A549 treated with CpdA at 1 μM for 4 hours (cell line): ENCODE data around the gene PBX1. TPM values are rescaled to one million over a fixed set of nuclear protein-coding genes. Genes with fewer than 3 reads are reported as not detected.

ENCODE experiments used
- total RNA-seq: library from RNA; stranded (reverse); fragments of 200-300 nt; extraction: Qiagen RNA extraction; gene quantifications from 5 replicates; pipeline ENCODE4 v1.2.3, GENCODE V29; 2022; ENCODE audit warnings: low read depth

PBX1 gene
- total RNA-seq, result 20.5 to 27.3 TPM (median 24.8 TPM) in 5 replicates

DNA sequence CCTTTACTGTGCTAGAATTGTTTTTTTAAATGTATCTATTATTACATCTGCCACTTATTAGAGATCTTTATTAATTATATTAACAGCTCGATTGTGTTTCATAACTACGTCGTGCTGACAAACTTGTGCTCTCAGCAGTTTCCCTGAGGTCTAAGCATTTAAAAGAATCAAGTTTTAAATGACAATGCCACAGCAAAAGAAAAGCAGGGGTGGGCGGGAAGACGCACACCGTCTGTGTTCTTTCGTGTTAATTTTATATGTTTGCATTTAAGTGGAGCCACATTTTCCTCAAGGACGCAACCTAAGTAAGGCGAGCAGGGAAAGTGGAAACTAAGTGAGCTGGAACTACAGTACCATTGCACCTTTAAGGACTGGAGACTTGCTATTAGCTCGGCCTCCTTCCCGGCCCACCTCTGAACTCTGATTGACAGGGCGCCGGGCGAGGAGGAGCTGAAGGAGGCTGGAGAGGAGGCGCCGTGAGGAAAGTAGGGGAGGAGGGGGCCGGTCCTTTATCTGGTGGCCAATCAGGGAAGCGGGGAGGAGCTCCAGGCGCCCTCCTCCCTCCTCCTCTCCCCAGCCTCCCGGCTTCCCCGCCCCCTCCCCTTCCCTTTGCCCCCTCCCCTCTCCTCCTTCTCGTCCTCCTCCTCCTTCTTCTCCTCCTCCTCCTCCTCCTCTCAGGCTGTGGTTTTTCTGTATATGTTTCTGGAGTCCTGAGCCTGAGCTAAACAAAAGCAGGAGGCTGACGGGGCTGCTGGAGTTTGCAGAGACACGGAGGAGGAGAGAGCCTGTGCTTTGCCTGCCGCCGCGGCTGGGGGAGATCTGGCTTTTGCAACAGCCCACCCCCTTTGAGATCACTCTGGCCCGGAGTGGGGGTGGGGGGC lies at the start of gene PBX1:
TSS of gene PBX1 (plus strand) at position 724 of the 881 bp plus-strand sequence.

